ENCODE measurements around the gene RAMP2.
"Not testable (repeated sequence)": the region's sequence is repeated elsewhere in the genome, so short reads cannot be mapped to it uniquely, and the experiment has no call there.

RAMP2 gene

GRCh38 chr17:42768006-42768405 lies 7.0 kb downstream of the RAMP2 start:
- DNase-seq, result not testable (repeated sequence)

- DNase-seq, result not testable (repeated sequence)
Measured at GRCh38 chr17:42769964-42770363, 8.9 kb downstream of the RAMP2 start.

GRCh38 chr17:42772945-42773289 lies 11.9 kb downstream of the RAMP2 start:
- no peak for DNase-seq

GRCh38 chr17:42773290-42774035 lies 12.4 kb downstream of the RAMP2 start, which contains the start of gene VPS25:
Gene VPS25, plus strand, starts transcription at chr17:42773449. Its CDS starts 27 bp downstream, at chr17:42773476.
- DNase-seq, result peak in 50 of 51 donors; percentile 30 to 87 (median 68)

- DNase-seq, result no peak
Measured at GRCh38 chr17:42774066-42774745, 13.2 kb downstream of the RAMP2 start.

GRCh38 chr17:42775534-42776098 lies 14.6 kb downstream of the RAMP2 start:
- DNase-seq, result no peak

GRCh38 chr17:42778570-42778969 lies 17.5 kb downstream of the RAMP2 start:
- no peak for DNase-seq

GRCh38 chr17:42779304-42779935 lies 18.4 kb downstream of the RAMP2 start:
- DNase-seq, result no peak

GRCh38 chr17:42779936-42780850 lies 19.2 kb downstream of the RAMP2 start, which contains the start of gene WNK4:
Gene WNK4, plus strand, starts transcription at chr17:42780610. Its CDS starts 89 bp downstream, at chr17:42780699.
- DNase-seq, result no peak

- no peak for DNase-seq
Measured at GRCh38 chr17:42780851-42781638, 20.0 kb downstream of the RAMP2 start.

GRCh38 chr17:42781639-42782165 lies 20.7 kb downstream of the RAMP2 start:
- DNase-seq, result no peak

- no peak for DNase-seq
Measured at GRCh38 chr17:42782166-42783061, 21.4 kb downstream of the RAMP2 start.

- no peak for DNase-seq
Measured at GRCh38 chr17:42783062-42783790, 22.2 kb downstream of the RAMP2 start.

GRCh38 chr17:42783791-42784138 lies 22.7 kb downstream of the RAMP2 start:
- DNase-seq, result no peak

- DNase-seq, result peak in 1 of 51 donors; percentile 5
Measured at GRCh38 chr17:42784409-42784808, 23.4 kb downstream of the RAMP2 start.

GRCh38 chr17:42784811-42785592 lies 24.0 kb downstream of the RAMP2 start:
- no peak for DNase-seq

GRCh38 chr17:42787266-42787665 lies 26.2 kb downstream of the RAMP2 start:
- DNase-seq, result no peak
